ENCODE data around the gene BPI. TPM values are rescaled to one million over a fixed set of nuclear protein-coding genes. Genes with fewer than 3 reads are reported as not detected.

BPI gene
- total RNA-seq, 2 donors from 2014 or later, result 0.41 to 4.5 TPM

- peak; percentile 45 for DNase-seq (ENCODE audit: low spot score)
- 45% methylated on average over 6 of the region's 6 CpGs for WGBS
- TF ChIP-seq, protein P1, sequence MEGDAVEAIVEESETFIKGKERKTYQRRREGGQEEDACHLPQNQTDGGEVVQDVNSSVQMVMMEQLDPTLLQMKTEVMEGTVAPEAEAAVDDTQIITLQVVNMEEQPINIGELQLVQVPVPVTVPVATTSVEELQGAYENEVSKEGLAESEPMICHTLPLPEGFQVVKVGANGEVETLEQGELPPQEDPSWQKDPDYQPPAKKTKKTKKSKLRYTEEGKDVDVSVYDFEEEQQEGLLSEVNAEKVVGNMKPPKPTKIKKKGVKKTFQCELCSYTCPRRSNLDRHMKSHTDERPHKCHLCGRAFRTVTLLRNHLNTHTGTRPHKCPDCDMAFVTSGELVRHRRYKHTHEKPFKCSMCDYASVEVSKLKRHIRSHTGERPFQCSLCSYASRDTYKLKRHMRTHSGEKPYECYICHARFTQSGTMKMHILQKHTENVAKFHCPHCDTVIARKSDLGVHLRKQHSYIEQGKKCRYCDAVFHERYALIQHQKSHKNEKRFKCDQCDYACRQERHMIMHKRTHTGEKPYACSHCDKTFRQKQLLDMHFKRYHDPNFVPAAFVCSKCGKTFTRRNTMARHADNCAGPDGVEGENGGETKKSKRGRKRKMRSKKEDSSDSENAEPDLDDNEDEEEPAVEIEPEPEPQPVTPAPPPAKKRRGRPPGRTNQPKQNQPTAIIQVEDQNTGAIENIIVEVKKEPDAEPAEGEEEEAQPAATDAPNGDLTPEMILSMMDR (IDR thresholded peaks at IDR 0.05), result no peak
- peak; percentile 41 for TF ChIP-seq POLR2AphosphoS5 (IDR thresholded peaks at IDR 0.05)
- H3K4me3 ChIP-seq, result no peak overlapping the region
- intact Hi-C loops (cut with DNase I), result loop anchor here (2.0 kb wide), 1 partner anchor 55 kb away; no protein-coding TSS in a partner anchor
- H3K4me1 ChIP-seq (replicated peaks), result no peaks in the 10 kb centered on the region
- no peaks in the 10 kb centered on the region for H3K36me3 ChIP-seq
- H3K27me3 ChIP-seq (replicated peaks; ENCODE audit: insufficient read depth), result no peaks in the 10 kb centered on the region
- H3K27ac ChIP-seq, result peak overlapping the region; percentile 41 to 79
- H3K9me3 ChIP-seq, result no peaks in the 10 kb centered on the region
Measured at GRCh38 chr20:38299963-38300362, 4.0 kb upstream of the BPI start.

DNA sequence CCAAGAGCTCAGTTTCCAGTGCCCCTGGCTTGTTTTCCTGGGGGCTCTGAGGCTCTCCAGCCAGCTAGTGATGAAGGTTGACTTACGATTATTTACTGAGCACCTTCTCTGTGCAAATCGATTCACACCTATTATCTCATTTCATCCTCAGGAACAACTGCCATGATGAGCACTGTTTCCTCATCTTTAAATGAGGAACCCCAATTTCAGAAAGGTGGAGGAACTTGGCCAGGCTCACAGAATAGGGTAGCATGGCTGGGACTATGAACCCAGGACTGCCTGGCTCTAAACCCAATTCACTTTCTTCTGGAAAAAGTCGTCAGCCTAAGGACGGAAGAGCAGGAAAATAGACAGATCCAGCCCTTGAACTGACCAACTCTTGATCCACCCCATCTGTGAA lies 3.5 kb upstream of the BPI start:
- no peaks in the 10 kb centered on the region for H3K9me3 ChIP-seq
- intact Hi-C loops (cut with DNase I), result no loop called here
- no peak overlapping the region for H3K4me3 ChIP-seq
- no peak for DNase-seq (ENCODE audit: low spot score)
- WGBS, result 64% methylated on average over 4 of the region's 4 CpGs
- H3K27me3 ChIP-seq (replicated peaks; ENCODE audit: insufficient read depth), result no peaks in the 10 kb centered on the region
- peak overlapping the region; percentile 41 to 79 for H3K27ac ChIP-seq
- no peak for TF ChIP-seq POLR2AphosphoS5 (IDR thresholded peaks at IDR 0.05)
- TF ChIP-seq, protein P1 (IDR thresholded peaks at IDR 0.05), result no peak
- no peak for TF ChIP-seq POLR2A (IDR thresholded peaks at IDR 0.05)
- no peaks in the 10 kb centered on the region for H3K4me1 ChIP-seq (replicated peaks)
- no peaks in the 10 kb centered on the region for H3K36me3 ChIP-seq

DNA sequence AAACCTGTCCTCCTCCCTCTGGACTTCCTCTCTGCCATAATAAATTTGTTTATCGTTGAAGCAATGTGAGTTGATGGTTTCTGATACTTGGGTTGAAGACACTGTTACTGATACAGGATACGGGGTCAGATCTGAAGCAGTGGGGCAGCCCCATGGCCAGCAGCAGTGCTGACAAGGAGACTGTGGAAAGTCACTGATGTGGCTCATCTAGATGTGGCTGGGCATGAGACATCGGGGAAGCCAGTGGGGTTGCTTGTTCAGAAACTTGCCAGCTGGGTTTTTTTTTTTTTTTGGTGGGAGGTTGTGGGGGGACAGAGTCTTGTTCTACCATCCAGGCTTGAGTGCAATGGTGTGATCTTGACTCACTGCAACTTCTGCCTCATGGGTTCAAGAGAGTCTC lies 2.6 kb upstream of the BPI start:
- 98% methylated on average over 3 of the region's 3 CpGs for WGBS
- H3K4me1 ChIP-seq (replicated peaks), result no peaks in the 10 kb centered on the region
- H3K27me3 ChIP-seq (replicated peaks; ENCODE audit: insufficient read depth), result no peaks in the 10 kb centered on the region
- H3K4me3 ChIP-seq, result no peak overlapping the region
- no peak overlapping the region for H3K27ac ChIP-seq
- TF ChIP-seq, protein P1 (IDR thresholded peaks at IDR 0.05), result no peak
- intact Hi-C loops (cut with DNase I), result no loop called here
- no peak for DNase-seq (ENCODE audit: low spot score)
- no peaks in the 10 kb centered on the region for H3K36me3 ChIP-seq
- H3K9me3 ChIP-seq, result no peaks in the 10 kb centered on the region

DNA sequence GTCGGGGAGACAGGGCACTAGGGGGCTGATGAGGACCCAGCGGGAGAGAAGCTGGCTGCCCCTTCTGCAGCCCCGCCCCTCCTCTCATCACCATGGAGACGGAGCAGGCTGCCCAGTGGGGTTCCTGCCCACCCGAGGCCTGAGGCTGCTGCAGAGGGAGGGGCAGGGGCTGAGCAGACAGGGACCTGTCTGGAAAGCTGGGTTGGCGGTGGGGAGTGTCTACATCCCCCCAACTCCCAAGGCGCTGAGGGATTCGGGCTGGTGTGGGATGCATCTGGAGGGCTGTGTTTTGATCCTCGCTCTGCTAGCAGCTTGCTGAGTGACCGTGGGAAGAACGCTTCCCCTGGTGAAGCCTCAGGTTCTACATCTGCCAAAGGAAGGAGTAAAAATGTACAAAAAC lies 1.2 kb upstream of the BPI start:
- intact Hi-C loops (cut with DNase I), result no loop called here
- WGBS, result 36% methylated on average over 11 of the region's 11 CpGs
- no peak for DNase-seq (ENCODE audit: low spot score)
- no peak overlapping the region for H3K27ac ChIP-seq
- no peaks in the 10 kb centered on the region for H3K27me3 ChIP-seq (replicated peaks; ENCODE audit: insufficient read depth)
- TF ChIP-seq POLR2A (IDR thresholded peaks at IDR 0.05) (no peak), POLR2AphosphoS5 (IDR thresholded peaks at IDR 0.05) (no peak)
- TF ChIP-seq, protein P1 (IDR thresholded peaks at IDR 0.05), result no peak
- no peaks in the 10 kb centered on the region for H3K4me1 ChIP-seq (replicated peaks)
- no peaks in the 10 kb centered on the region for H3K9me3 ChIP-seq
- no peak overlapping the region for H3K4me3 ChIP-seq
- no peaks in the 10 kb centered on the region for H3K36me3 ChIP-seq

- DNase-seq (ENCODE audit: low spot score), result no peak
- H3K27ac ChIP-seq, result no peak overlapping the region
- no peaks in the 10 kb centered on the region for H3K27me3 ChIP-seq (replicated peaks; ENCODE audit: insufficient read depth)
- no peak overlapping the region for H3K4me3 ChIP-seq
- 59% methylated on average over 8 of the region's 8 CpGs for WGBS
- no peaks in the 10 kb centered on the region for H3K9me3 ChIP-seq
- TF ChIP-seq POLR2AphosphoS5 (IDR thresholded peaks at IDR 0.05), result no peak
- TF ChIP-seq, protein P1 (IDR thresholded peaks at IDR 0.05), result peak in 3 of 4 experiments; percentile 16 to 48 (median 24)
- H3K36me3 ChIP-seq, result no peaks in the 10 kb centered on the region
- H3K4me1 ChIP-seq (replicated peaks), result no peaks in the 10 kb centered on the region
- intact Hi-C loops (cut with DNase I), result loop anchor here (2.0 kb wide), 1 partner anchor 74 kb away; no protein-coding TSS in a partner anchor
Measured at GRCh38 chr20:38304845-38305447, 990 bp downstream of the BPI start.
